Hippocampal formation (tissue), 2 donors: ENCODE results near the gene LDLRAD3.
A peak's percentile ranks its signal among the peaks of the same experiment; 100 is the strongest.

Experiments
- DNase-seq, 2 donors: peaks; one replicate each; lab custom pipeline; 2025; lab: John Stamatoyannopoulos, UW

The LDLRAD3 gene

GRCh38 chr11:36212564-36213392 is 268.9 kb downstream of the LDLRAD3 start:
- DNase-seq, result peak; percentile 44 to 61

GRCh38 chr11:36213393-36213840 is 269.6 kb downstream of the LDLRAD3 start:
- DNase-seq, result no peak

GRCh38 chr11:36214480-36214879 is 270.6 kb downstream of the LDLRAD3 start:
- DNase-seq, result no peak

- peak in 1 of 2 donors; percentile 20 for DNase-seq
These were observed 271.3 kb downstream of the LDLRAD3 start for GRCh38 chr11:36214976-36215692.

GRCh38 chr11:36215693-36216060 is 271.8 kb downstream of the LDLRAD3 start:
- no peak for DNase-seq

GRCh38 chr11:36216061-36216615 is 272.3 kb downstream of the LDLRAD3 start:
- no peak for DNase-seq

- no peak for DNase-seq
These were observed 274.5 kb downstream of the LDLRAD3 start for GRCh38 chr11:36218283-36218921.

GRCh38 chr11:36219996-36220395 is 276.1 kb downstream of the LDLRAD3 start:
- no peak for DNase-seq

- no peak for DNase-seq
These were observed 279.2 kb downstream of the LDLRAD3 start for GRCh38 chr11:36222831-36223635.

- DNase-seq, result no peak
These were observed 280.5 kb downstream of the LDLRAD3 start for GRCh38 chr11:36224209-36224882.

GRCh38 chr11:36227044-36227443 is 283.2 kb downstream of the LDLRAD3 start:
- DNase-seq, result no peak

- no peak for DNase-seq
These were observed 284.8 kb downstream of the LDLRAD3 start for GRCh38 chr11:36228689-36229088.

GRCh38 chr11:36229091-36229705 is 285.3 kb downstream of the LDLRAD3 start:
- DNase-seq, result no peak

- DNase-seq, result peak in 1 of 2 donors; percentile 49
These were observed 287.2 kb downstream of the LDLRAD3 start for GRCh38 chr11:36230779-36231699.

GRCh38 chr11:36233204-36233603 is 289.3 kb downstream of the LDLRAD3 start:
- DNase-seq, result no peak

- DNase-seq, result no peak
These were observed 291.0 kb downstream of the LDLRAD3 start for GRCh38 chr11:36234825-36235224.

- no peak for DNase-seq
These were observed 291.9 kb downstream of the LDLRAD3 start for GRCh38 chr11:36235750-36236149.

GRCh38 chr11:36237391-36237790 is 293.5 kb downstream of the LDLRAD3 start:
- no peak for DNase-seq

- DNase-seq, result no peak
These were observed 294.3 kb downstream of the LDLRAD3 start for GRCh38 chr11:36238036-36238631.
